ENCODE measurements around the gene STX8.
A peak's percentile ranks its signal among the peaks of the same experiment; 100 is the strongest.

Gene STX8

GRCh38 chr17:9435165-9435564 lies 140.5 kb downstream of the STX8 start:
- no peak for DNase-seq

- DNase-seq, result no peak
These were observed 141.0 kb downstream of the STX8 start for GRCh38 chr17:9434642-9435057.

GRCh38 chr17:9432934-9433421 lies 142.6 kb downstream of the STX8 start:
- DNase-seq, result no peak

GRCh38 chr17:9432134-9432885 lies 143.3 kb downstream of the STX8 start:
- no peak for DNase-seq

GRCh38 chr17:9431620-9432019 lies 144.0 kb downstream of the STX8 start:
- no peak for DNase-seq

- DNase-seq, result peak; percentile 2
These were observed 147.9 kb downstream of the STX8 start for GRCh38 chr17:9427465-9428315.

GRCh38 chr17:9424071-9424640 lies 151.5 kb downstream of the STX8 start:
- no peak for DNase-seq

- no peak for DNase-seq
These were observed 154.1 kb downstream of the STX8 start for GRCh38 chr17:9421525-9421924.

- DNase-seq, result no peak
These were observed 155.6 kb downstream of the STX8 start for GRCh38 chr17:9419932-9420453.

- DNase-seq, result no peak
These were observed 161.1 kb downstream of the STX8 start for GRCh38 chr17:9414471-9414870.

- DNase-seq, result no peak
These were observed 164.9 kb downstream of the STX8 start for GRCh38 chr17:9410737-9411136.

- DNase-seq, result no peak
These were observed 165.3 kb downstream of the STX8 start for GRCh38 chr17:9410301-9410700.

GRCh38 chr17:9409878-9410277 lies 165.7 kb downstream of the STX8 start:
- no peak for DNase-seq

- no peak for DNase-seq
These were observed 166.5 kb downstream of the STX8 start for GRCh38 chr17:9408868-9409829.

GRCh38 chr17:9408381-9408780 lies 167.2 kb downstream of the STX8 start:
- no peak for DNase-seq

- no peak for DNase-seq
These were observed 169.5 kb downstream of the STX8 start for GRCh38 chr17:9406046-9406606.

- no peak for DNase-seq
These were observed 172.4 kb downstream of the STX8 start for GRCh38 chr17:9403257-9403656.

- peak; percentile 1 for DNase-seq
These were observed 172.9 kb downstream of the STX8 start for GRCh38 chr17:9402590-9403199.

GRCh38 chr17:9401434-9401833 lies 174.2 kb downstream of the STX8 start:
- no peak for DNase-seq

- no peak for DNase-seq
These were observed 186.5 kb downstream of the STX8 start for GRCh38 chr17:9389111-9389527.

GRCh38 chr17:9386401-9386800 lies 189.2 kb downstream of the STX8 start:
- DNase-seq, result no peak

Measured in NCI-H2171 treated with DMSO at 0.1 percent for 48 hours (cell line).